PC-3 (cell line): ENCODE measurements around the gene CA5A. TPM values are rescaled to one million over a fixed set of nuclear protein-coding genes. Genes with fewer than 3 reads are reported as not detected.

ENCODE experiments used
- ATAC-seq: fragments of 200-7000 bp; cut with Tn5 transposase; 2 replicates; pipeline ENCODE4 v1.9.1; 2020; ENCODE audit warnings: mild to moderate bottlenecking, moderate library complexity
- BruUV-seq: library from RNA; stranded (reverse); fragments of 400-500 nt; replicated peaks from 2 replicates; lab custom pipeline; 2021; lab: Mats Ljungman, UMichigan
- CTCF ChIA-PET: fragments of 300-600 bp; sonication (Branson Sonifier 250); formaldehyde crosslinking; loops from one replicate; lab custom pipeline; 2022; ENCODE audit warnings: antibody characterized with exemption; lab: Charles Lee
- POLR2A ChIA-PET: fragments of 300-600 bp; sonication (Branson Sonifier 250); formaldehyde crosslinking; loops from one replicate; lab custom pipeline; 2022; ENCODE audit warnings: antibody characterized with exemption; ENCODE audit not compliant: unreplicated experiment; lab: Charles Lee
- DNase-seq: peaks from one replicate; pipeline ENCODE4 v3.0.0-alpha.2; 2015
- H2AFZ ChIP-seq: fragments of 300-600 bp; sonication (generic); 2 replicates; pipeline ENCODE4 v1.6.0; 2016; ENCODE audit warnings: antibody characterized with exemption, low read length
- H3F3A ChIP-seq: fragments of 300-600 bp; sonication (generic); one replicate; pipeline ENCODE4 v1.6.0; 2017; ENCODE audit warnings: antibody characterized with exemption, low read length, control low read depth, mild to moderate bottlenecking; ENCODE audit not compliant: unreplicated experiment
- H3K27ac ChIP-seq: fragments of 300-600 bp; sonication (generic); 2 replicates; pipeline ENCODE4 v1.5.1; 2016; ENCODE audit warnings: mild to moderate bottlenecking, low read length
- H3K27me3 ChIP-seq: fragments of 300-600 bp; sonication (generic); 2 replicates; pipeline ENCODE4 v1.6.1; 2016; ENCODE audit warnings: low read length, mixed read lengths
- H3K36me3 ChIP-seq: fragments of 300-600 bp; sonication (generic); 2 replicates; pipeline ENCODE4 v1.6.1; 2016; ENCODE audit warnings: low read depth, mixed run types, low read length, mixed read lengths
- H3K4me1 ChIP-seq: fragments of 300-600 bp; sonication (generic); 2 replicates; pipeline ENCODE4 v1.5.1; 2016; ENCODE audit warnings: low read length; ENCODE audit not compliant: insufficient read depth
- H3K4me2 ChIP-seq: fragments of 300-600 bp; sonication (generic); 2 replicates; pipeline ENCODE4 v1.6.0; 2016; ENCODE audit warnings: low read length
- H3K4me3 ChIP-seq: fragments of 300-600 bp; sonication (generic); 2 replicates; pipeline ENCODE4 v1.5.1; 2016; ENCODE audit warnings: mild to moderate bottlenecking, low read length, mixed read lengths
- H3K79me2 ChIP-seq: fragments of 300-600 bp; sonication (generic); 2 replicates; pipeline ENCODE4 v1.6.1; 2017; ENCODE audit warnings: low read length, mixed read lengths
- H3K9ac ChIP-seq: fragments of 300-600 bp; sonication (generic); 2 replicates; pipeline ENCODE4 v1.6.0; 2016; ENCODE audit warnings: mild to moderate bottlenecking, low read length
- H3K9me2 ChIP-seq: fragments of 300-600 bp; sonication (generic); replicated peaks from 2 replicates; pipeline ENCODE4 v1.6.1; 2016; ENCODE audit warnings: mixed run types, low read length, mixed read lengths
- H3K9me3 ChIP-seq: fragments of 300-600 bp; sonication (generic); 2 replicates; pipeline ENCODE4 v1.6.1; 2016; ENCODE audit warnings: low read length, mixed read lengths
- H4K20me1 ChIP-seq: fragments of 300-600 bp; sonication (generic); 2 replicates; pipeline ENCODE4 v1.6.1; 2016; ENCODE audit warnings: low read length, mixed read lengths
- EZH2 ChIP-seq: fragments of 300-600 bp; sonication (generic); IDR thresholded peaks from one replicate; pipeline ENCODE4 v1.6.1; 2017; ENCODE audit warnings: antibody characterized with exemption, mild to moderate bottlenecking, low read length; ENCODE audit not compliant: unreplicated experiment
- EZH2phosphoT487 ChIP-seq: fragments of 300-600 bp; sonication (generic); IDR thresholded peaks from 2 replicates; pipeline ENCODE4 v1.6.1; 2018; ENCODE audit warnings: mild to moderate bottlenecking, antibody characterized with exemption, low read length, borderline replicate concordance
- intact Hi-C: fragments of 100-400 bp; cut with micrococcal nuclease; formaldehyde crosslinking; loops from 2 replicates; pipeline ENCODE4 v1.9.0; 2023
- total RNA-seq: library from RNA; depleted of rRNA; stranded (reverse); fragments of >200 nt; gene quantifications from 2 replicates; pipeline ENCODE4 v1.2.3, GENCODE V29; 2014
- TF ChIP-seq, protein P1 (sequence below): fragments of 300-600 bp; sonication (generic); conservative IDR thresholded peaks from 2 replicates; pipeline ENCODE4 v1.5.1; 2017; ENCODE audit warnings: antibody characterized with exemption, low read depth, mild to moderate bottlenecking, low read length

Gene CA5A
- total RNA-seq, 1 experiment from 2014 or later, result not detected

DNA sequence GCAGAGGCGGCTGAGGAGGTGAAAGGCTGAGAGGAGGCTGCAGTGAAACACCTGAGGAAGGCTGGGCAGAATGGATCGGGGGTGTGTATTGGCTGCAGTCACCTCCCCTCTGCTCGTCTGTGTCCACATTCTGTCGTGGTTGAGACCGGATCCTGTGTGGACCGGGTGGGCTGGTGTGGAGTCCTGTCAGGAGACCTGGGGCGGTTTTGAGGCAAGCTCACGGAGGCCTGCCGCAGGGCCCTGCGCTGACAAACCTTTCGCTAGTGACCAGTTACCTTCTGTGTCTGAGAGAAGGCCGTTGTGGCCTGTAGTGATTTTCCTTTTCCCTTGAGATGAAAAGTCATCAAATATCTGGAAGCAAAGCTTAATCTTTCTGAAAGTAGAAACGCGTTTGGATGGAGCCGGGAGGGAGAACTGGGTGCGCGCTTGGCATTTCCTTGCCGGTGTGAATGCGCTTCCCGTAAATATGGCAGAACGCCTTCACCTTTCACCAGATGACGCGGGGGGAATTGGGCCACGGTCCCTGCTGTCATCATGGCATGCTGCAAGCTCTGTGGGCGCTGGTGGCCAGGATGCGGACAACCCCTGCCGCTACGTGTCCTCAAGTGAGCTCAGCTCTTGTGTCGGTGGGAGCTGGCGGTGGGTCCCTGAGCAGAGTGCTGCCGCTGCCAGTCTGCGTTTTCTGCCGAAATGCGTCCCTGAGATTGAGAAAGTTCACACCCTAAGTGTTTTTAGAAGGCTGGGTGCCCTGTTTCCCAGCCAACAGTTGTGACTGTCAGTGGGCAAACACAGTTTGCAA lies 21.2 kb upstream of the CA5A start:
- no peaks in the 10 kb centered on the region for H3K27me3 ChIP-seq
- no peaks in the 10 kb centered on the region for H3K36me3 ChIP-seq
- no peak overlapping the region for H3K4me3 ChIP-seq
- no peak overlapping the region for H3K27ac ChIP-seq
- no peak overlapping the region for H3K4me2 ChIP-seq
- H3K9ac ChIP-seq, result no peak overlapping the region
- POLR2A ChIA-PET, result no interaction called here
- no peaks in the 10 kb centered on the region for H3K9me2 ChIP-seq
- 0 out of 2 replicates have a peak, but pooled peaks cover 5% of the 10 kb centered on the region for H3K4me1 ChIP-seq
- TF ChIP-seq, protein P1, sequence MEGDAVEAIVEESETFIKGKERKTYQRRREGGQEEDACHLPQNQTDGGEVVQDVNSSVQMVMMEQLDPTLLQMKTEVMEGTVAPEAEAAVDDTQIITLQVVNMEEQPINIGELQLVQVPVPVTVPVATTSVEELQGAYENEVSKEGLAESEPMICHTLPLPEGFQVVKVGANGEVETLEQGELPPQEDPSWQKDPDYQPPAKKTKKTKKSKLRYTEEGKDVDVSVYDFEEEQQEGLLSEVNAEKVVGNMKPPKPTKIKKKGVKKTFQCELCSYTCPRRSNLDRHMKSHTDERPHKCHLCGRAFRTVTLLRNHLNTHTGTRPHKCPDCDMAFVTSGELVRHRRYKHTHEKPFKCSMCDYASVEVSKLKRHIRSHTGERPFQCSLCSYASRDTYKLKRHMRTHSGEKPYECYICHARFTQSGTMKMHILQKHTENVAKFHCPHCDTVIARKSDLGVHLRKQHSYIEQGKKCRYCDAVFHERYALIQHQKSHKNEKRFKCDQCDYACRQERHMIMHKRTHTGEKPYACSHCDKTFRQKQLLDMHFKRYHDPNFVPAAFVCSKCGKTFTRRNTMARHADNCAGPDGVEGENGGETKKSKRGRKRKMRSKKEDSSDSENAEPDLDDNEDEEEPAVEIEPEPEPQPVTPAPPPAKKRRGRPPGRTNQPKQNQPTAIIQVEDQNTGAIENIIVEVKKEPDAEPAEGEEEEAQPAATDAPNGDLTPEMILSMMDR, result no peak
- TF ChIP-seq EZH2phosphoT487 (no peak), EZH2 (no peak)
- no peak for DNase-seq
- H2AFZ ChIP-seq, result no peak overlapping the region
- no peak for ATAC-seq
- no peaks in the 10 kb centered on the region for H4K20me1 ChIP-seq
- no peaks in the 10 kb centered on the region for H3K9me3 ChIP-seq
- H3F3A ChIP-seq, result no peaks in the 10 kb centered on the region
- intact Hi-C loops, result no loop called here
- H3K79me2 ChIP-seq, result peaks cover 100% of the 10 kb centered on the region
- BruUV-seq, result no TSS peak
- CTCF ChIA-PET, result no interaction called here

DNA sequence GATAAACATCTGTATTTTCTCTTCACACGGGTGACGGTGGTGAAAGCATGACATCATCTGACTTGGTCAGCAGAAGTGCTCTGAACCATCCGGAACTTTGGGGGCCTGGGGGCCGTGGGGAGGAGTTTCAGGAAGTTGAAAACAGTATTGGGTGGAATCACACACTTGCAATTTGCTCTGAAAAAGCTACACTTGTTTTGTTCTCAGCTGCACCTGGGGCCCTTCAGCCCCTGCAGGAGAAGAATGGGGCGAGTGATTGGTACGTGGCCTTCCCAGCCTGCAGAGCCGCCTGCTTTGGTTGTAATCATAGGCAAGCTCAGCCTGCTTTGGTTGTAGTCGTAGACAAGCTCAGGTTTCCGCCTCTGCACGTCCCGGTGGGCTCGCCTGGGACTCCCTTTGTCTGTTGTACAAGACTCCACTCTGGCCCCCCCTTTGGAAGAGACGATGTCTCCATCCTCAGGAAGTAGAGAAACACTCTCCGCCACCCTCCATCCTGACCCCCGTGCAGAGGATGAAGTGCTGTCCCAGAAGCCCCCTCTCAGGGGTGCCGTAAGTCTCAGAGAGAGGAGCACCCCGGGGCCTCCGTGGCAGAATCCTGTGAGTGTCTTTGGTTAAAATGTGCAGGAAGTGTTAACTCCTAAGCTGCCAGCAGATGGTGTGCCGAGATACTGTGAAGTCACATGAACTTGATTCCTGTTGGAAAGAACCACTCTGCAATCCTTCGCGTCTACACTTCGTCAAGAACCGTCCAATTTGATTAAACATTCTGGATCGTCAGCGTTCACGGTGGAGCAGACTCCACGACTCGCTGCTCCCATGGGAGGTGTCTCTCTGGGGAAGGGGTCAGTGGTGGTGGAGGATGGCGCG lies 20.3 kb upstream of the CA5A start:
- Histone ChIP-seq H4K20me1 (no peaks in the 10 kb centered on the region), H3K4me1 (0 out of 2 replicates have a peak, but pooled peaks cover 7% of the 10 kb centered on the region), H3K27ac (no peak overlapping the region), H3K4me3 (no peak overlapping the region), H2AFZ (no peak overlapping the region), H3K9me2 (no peaks in the 10 kb centered on the region), H3K9ac (no peak overlapping the region), H3K36me3 (no peaks in the 10 kb centered on the region), H3K79me2 (peaks cover 100% of the 10 kb centered on the region), H3K9me3 (no peaks in the 10 kb centered on the region), H3F3A (no peaks in the 10 kb centered on the region), H3K4me2 (no peak overlapping the region), H3K27me3 (no peaks in the 10 kb centered on the region)
- ATAC-seq (no peak), DNase-seq (no peak)
- POLR2A ChIA-PET, result no interaction called here
- TF ChIP-seq EZH2 (no peak), EZH2phosphoT487 (no peak)
- TF ChIP-seq, protein P1, result peak; percentile 30; the same call in 1 of the 2 replicates
- intact Hi-C loops, result no loop called here
- BruUV-seq, result no TSS peak
- CTCF ChIA-PET, result no interaction called here
